Memory B cell (primary cell): Measurements from ENCODE around the gene SPTBN2.

ENCODE experiments used
- ATAC-seq: fragments of 150-1000 bp; cut with Tn5 transposase; 2 replicates; pipeline ENCODE4 v1.10.0; 2021; ENCODE audit warnings: low read depth, mild to moderate bottlenecking, moderate library complexity
- DNase-seq, 2 donors: peaks; one replicate each; pipeline ENCODE4 v3.0.0; 2022; ENCODE audit warnings: low spot score in 2 of 2
- H3K27ac Mint-ChIP-seq: one replicate; pipeline ENCODE4 v1.8.0; 2022; ENCODE audit warnings: mild to moderate bottlenecking, moderate library complexity, mixed read lengths
- H3K27me3 Mint-ChIP-seq: one replicate; pipeline ENCODE4 v1.8.0; 2022; ENCODE audit warnings: mixed read lengths
- H3K36me3 Mint-ChIP-seq: one replicate; pipeline ENCODE4 v1.8.0; 2022; ENCODE audit warnings: mild to moderate bottlenecking, mixed read lengths
- H3K4me1 Mint-ChIP-seq: one replicate; pipeline ENCODE4 v1.8.0; 2022; ENCODE audit warnings: mixed read lengths
- H3K4me3 Mint-ChIP-seq: one replicate; pipeline ENCODE4 v1.8.0; 2022; ENCODE audit warnings: mild to moderate bottlenecking, moderate library complexity, mixed read lengths
- H3K9me3 Mint-ChIP-seq: one replicate; pipeline ENCODE4 v1.8.0; 2022; ENCODE audit warnings: mixed read lengths

Gene SPTBN2

DNA sequence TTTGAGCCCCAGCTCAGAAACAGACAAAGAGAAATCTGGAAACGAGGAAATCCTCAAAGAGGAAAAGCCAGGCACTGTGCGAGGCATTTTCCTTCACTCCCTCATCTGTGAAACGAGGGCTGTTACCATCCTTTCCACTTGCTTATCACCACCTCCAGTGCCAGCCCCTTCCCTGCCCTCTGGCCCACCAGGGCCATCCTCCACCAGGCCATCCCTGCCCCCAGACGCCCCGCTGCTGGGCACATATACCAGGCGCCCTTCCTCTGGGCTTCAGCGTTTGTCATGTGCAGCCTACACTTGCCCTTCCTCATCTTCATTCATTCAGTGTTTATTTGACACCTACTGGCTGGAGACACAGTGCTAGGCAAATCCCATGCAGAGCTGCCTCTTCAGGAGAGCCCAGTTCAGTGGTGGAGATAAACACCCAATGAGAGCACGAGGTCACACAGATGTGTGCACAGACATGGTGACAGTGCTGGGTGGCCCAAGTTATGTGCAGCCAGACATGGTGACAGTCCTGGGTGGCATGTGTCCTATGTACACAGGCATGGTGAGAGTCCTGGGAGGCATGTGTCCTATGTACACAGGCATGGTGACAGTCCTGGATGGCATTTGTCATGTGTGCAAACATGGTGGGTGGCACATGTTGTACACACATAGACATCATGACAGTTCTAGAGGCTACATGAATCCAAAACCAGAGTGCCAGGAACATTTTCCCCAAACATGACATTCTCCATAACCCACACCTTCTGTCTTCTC, 9.7 kb downstream of the SPTBN2 start:
- H3K9me3 Mint-ChIP-seq, result no peaks in the 10 kb centered on the region
- H3K27me3 Mint-ChIP-seq, result peaks cover 14% of the 10 kb centered on the region
- DNase-seq (no peak), ATAC-seq (no peak)
- no peak overlapping the region for H3K27ac Mint-ChIP-seq
- no peaks in the 10 kb centered on the region for H3K4me1 Mint-ChIP-seq
- H3K4me3 Mint-ChIP-seq, result no peak overlapping the region
- no peaks in the 10 kb centered on the region for H3K36me3 Mint-ChIP-seq

- Mint-ChIP-seq H3K27ac (no peak overlapping the region), H3K9me3 (no peaks in the 10 kb centered on the region), H3K27me3 (peaks cover 20% of the 10 kb centered on the region), H3K4me1 (no peaks in the 10 kb centered on the region), H3K36me3 (no peaks in the 10 kb centered on the region), H3K4me3 (no peak overlapping the region)
- no peak for DNase-seq
- no peak for ATAC-seq
These were observed 10.6 kb downstream of the SPTBN2 start for GRCh38 chr11:66718320-66718971.

- DNase-seq, result no peak
- ATAC-seq, result no peak
- peaks cover 21% of the 10 kb centered on the region for H3K27me3 Mint-ChIP-seq
- no peaks in the 10 kb centered on the region for H3K4me1 Mint-ChIP-seq
- H3K27ac Mint-ChIP-seq, result no peak overlapping the region
- no peaks in the 10 kb centered on the region for H3K36me3 Mint-ChIP-seq
- H3K4me3 Mint-ChIP-seq, result no peak overlapping the region
- H3K9me3 Mint-ChIP-seq, result no peaks in the 10 kb centered on the region
These were observed 11.1 kb downstream of the SPTBN2 start for GRCh38 chr11:66717925-66718319.

DNA sequence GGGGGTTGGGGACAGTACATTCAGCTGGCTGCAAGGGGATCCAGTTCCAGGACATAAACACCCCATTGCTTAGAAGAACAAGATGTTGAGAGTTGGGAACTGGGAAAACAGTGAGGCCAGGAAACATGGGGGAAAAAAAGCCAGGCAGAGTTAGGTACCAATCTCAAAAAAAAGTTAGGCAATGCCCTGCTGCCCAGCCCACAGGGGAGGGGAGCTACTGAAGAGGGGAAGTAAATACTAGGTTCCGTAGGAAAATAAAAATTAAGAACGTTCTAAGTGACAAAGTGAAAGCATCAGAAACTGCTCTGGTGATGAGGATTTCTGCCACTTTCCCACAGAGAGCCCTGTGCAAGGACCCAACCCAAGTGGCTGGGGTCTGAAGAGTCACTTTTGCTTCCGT, 12.0 kb downstream of the SPTBN2 start:
- Mint-ChIP-seq H3K9me3 (no peaks in the 10 kb centered on the region), H3K36me3 (no peaks in the 10 kb centered on the region), H3K4me3 (no peak overlapping the region), H3K27me3 (peaks cover 21% of the 10 kb centered on the region), H3K4me1 (no peaks in the 10 kb centered on the region), H3K27ac (no peak overlapping the region)
- DNase-seq (no peak), ATAC-seq (no peak)

DNA sequence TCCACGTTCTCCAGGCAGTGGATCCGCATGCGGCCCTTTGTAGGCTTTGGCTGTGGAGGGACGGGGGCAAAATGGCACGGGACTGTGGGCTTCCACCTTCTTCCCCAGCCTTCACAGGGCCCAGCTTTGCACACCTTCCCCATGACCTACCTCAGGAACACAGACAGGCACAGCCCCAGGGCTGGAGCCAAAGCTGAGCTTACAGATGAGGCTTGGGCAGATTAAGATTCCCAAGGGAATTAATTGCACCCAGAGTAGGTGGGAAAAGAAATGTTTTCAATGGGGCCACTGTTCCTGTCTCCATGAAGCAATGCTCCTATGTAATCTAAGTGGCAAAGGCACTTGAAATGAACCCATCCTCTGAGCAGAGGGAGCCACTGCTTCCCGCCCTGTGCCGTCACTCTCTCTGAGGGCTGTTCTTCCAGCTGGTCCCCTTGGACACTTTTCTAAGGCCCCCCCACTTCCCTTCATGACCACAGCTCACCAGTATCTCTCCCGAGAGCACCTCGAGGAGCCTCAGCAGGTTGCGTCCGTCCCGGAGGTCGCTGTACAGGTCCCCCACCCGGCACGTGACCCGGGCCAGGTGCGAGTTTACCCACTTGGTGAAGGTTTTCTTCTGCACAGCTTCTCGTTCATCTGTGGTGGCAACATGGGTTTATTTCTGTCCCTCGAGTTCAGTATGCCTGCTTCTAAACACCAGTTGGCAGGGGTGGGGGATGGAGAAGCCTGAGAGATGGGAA, 13.5 kb downstream of the SPTBN2 start:
- H3K27me3 Mint-ChIP-seq, result peaks cover 23% of the 10 kb centered on the region
- H3K36me3 Mint-ChIP-seq, result no peaks in the 10 kb centered on the region
- H3K27ac Mint-ChIP-seq, result no peak overlapping the region
- H3K9me3 Mint-ChIP-seq, result no peaks in the 10 kb centered on the region
- no peaks in the 10 kb centered on the region for H3K4me1 Mint-ChIP-seq
- DNase-seq (no peak), ATAC-seq (no peak)
- no peak overlapping the region for H3K4me3 Mint-ChIP-seq

DNA sequence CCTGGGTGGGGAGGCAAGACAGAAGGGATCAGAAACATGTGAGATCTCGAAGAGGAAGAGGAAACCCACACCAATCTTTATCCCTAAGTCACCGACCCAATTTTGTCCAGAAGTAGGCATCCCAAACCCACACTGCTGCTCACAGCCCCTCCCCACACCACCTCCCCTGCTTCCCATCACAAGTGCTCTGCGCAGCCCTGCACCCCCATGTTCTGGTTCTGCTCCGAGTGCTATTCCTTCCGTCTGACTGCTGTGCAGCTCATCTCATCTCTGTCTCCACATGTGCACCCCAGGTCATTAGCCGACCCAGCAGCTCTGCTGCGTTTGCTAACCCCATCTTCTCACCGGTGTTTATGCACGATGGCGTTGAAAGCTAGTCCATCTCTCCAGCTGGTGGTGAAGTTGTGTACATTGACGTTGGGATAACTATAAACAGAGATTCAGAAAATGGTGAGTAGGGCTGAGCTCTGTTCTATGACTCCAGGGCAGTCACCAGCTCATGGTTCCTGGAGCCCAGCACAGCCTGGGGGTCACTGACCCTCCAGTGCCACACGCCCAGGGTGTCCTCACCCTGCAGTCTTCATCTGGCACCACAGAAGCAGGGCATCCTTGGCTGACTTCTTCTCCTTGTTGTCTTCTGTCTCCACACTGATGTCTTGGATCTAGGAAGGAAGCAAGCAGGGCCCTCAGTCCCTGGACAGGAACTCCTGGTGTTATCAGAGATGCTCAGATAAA, 15.1 kb downstream of the SPTBN2 start:
- Mint-ChIP-seq H3K36me3 (no peaks in the 10 kb centered on the region), H3K9me3 (no peaks in the 10 kb centered on the region), H3K27ac (no peak overlapping the region), H3K4me1 (no peaks in the 10 kb centered on the region), H3K4me3 (no peak overlapping the region), H3K27me3 (peaks cover 21% of the 10 kb centered on the region)
- DNase-seq (no peak), ATAC-seq (no peak)

DNA sequence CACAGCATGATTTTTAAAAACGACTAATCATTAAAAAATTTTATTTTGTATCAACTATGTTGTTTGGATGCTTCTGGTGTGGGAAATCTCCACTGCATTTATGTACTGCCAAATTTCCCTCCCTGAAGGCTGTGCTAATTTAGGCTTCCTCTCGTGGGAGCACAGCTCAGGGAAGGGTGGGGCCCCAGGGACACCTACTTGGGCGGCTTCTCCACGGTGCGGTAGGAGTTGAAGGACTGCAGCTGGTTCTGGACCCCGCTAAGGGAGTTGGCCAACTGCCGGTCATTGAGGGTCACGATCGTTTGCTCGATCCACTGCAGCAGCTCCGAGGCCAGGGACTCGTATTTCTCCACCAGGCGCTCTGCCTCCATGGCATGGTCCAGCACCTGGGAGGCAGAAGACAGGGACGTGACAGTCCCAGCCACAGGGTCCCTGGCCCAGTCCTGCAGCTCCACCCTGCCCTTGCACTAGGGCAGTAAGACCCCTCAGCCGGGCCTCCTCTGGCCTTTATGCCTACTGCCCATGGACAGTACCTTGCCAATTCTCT, 18.6 kb downstream of the SPTBN2 start:
- H3K27ac Mint-ChIP-seq, result no peak overlapping the region
- H3K4me1 Mint-ChIP-seq, result no peaks in the 10 kb centered on the region
- DNase-seq (no peak), ATAC-seq (no peak)
- peaks cover 14% of the 10 kb centered on the region for H3K27me3 Mint-ChIP-seq
- H3K9me3 Mint-ChIP-seq, result no peaks in the 10 kb centered on the region
- no peak overlapping the region for H3K4me3 Mint-ChIP-seq
- no peaks in the 10 kb centered on the region for H3K36me3 Mint-ChIP-seq

GRCh38 chr11:66708701-66709100, 20.3 kb downstream of the SPTBN2 start:
- ATAC-seq (no peak), DNase-seq (no peak)
- no peaks in the 10 kb centered on the region for H3K9me3 Mint-ChIP-seq
- no peaks in the 10 kb centered on the region for H3K36me3 Mint-ChIP-seq
- peaks cover 6% of the 10 kb centered on the region for H3K27me3 Mint-ChIP-seq
- no peak overlapping the region for H3K4me3 Mint-ChIP-seq
- H3K27ac Mint-ChIP-seq, result no peak overlapping the region
- H3K4me1 Mint-ChIP-seq, result no peaks in the 10 kb centered on the region

DNA sequence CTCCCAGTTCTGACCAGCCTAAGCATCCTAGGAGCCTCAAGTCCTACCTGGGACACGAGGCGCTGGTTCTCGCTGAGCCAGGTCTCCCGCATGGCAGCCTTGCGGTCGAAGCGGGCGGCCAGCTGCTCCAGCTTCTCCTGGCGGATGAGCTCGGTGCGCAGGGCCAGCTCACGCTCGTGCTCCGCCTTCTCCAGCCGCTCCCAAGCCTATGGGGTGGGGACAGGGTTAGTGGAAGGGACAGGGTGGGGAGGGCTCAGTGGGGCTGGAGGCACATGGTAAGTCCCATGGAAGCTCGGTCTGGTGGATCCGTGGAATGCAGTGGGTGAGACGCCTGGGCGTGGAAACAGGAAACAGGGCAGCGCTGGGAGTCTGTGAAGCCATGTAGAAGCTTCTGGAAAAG, 20.9 kb downstream of the SPTBN2 start:
- Mint-ChIP-seq H3K27me3 (peaks cover 3% of the 10 kb centered on the region), H3K36me3 (no peaks in the 10 kb centered on the region), H3K4me3 (no peak overlapping the region), H3K4me1 (no peaks in the 10 kb centered on the region), H3K9me3 (no peaks in the 10 kb centered on the region), H3K27ac (no peak overlapping the region)
- no peak for ATAC-seq
- no peak for DNase-seq

GRCh38 chr11:66707486-66707885, 21.5 kb downstream of the SPTBN2 start:
- DNase-seq, result no peak
- Mint-ChIP-seq H3K27ac (no peak overlapping the region), H3K4me3 (no peak overlapping the region), H3K9me3 (no peaks in the 10 kb centered on the region), H3K4me1 (no peaks in the 10 kb centered on the region), H3K27me3 (peaks cover 3% of the 10 kb centered on the region), H3K36me3 (no peaks in the 10 kb centered on the region)
- no peak for ATAC-seq

GRCh38 chr11:66706989-66707388, 22.0 kb downstream of the SPTBN2 start:
- no peak for DNase-seq
- no peak overlapping the region for H3K27ac Mint-ChIP-seq
- no peak overlapping the region for H3K4me3 Mint-ChIP-seq
- ATAC-seq, result no peak
- H3K27me3 Mint-ChIP-seq, result peaks cover 3% of the 10 kb centered on the region
- H3K9me3 Mint-ChIP-seq, result no peaks in the 10 kb centered on the region
- no peaks in the 10 kb centered on the region for H3K36me3 Mint-ChIP-seq
- no peaks in the 10 kb centered on the region for H3K4me1 Mint-ChIP-seq

DNA sequence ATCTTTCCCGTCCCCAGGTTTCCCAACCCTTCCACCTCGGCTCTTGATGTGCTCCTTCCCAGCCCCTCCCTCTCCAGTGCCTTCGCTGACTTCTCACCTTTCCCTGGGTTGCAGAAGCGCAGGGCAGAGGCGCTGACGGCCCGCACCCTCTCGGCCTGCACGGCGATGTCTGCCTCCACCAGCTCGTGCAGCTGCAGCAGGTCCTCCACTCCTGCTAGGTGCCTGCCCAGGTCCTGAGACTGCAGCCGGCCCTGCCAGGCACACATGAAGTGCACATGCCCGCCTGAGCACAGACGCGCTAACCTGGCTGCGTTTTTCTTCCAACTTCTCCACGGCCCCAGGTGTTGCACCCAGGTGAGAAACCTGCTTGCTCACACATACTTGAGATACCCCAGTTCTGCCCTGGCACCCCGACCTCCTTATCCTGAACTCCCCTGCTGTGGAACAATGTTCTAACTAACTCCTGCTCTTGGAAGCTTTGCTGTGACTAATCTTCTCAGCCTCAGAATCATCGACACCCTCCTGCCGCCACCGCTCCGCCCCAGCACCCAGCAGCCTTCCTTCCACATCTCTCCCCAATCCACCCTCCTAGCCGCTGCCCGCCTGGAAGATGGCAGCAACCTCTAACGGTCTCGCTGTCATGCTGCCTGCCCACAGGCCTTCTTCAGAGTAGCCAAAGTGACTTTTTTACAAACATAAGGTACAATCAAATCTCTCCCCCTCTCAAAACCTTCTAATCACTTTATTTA, 23.3 kb downstream of the SPTBN2 start:
- peaks cover 2% of the 10 kb centered on the region for H3K36me3 Mint-ChIP-seq
- no peak for ATAC-seq
- DNase-seq, result no peak
- no peak overlapping the region for H3K4me3 Mint-ChIP-seq
- H3K4me1 Mint-ChIP-seq, result no peaks in the 10 kb centered on the region
- H3K9me3 Mint-ChIP-seq, result no peaks in the 10 kb centered on the region
- H3K27me3 Mint-ChIP-seq, result peaks cover under 1% of the 10 kb centered on the region
- no peak overlapping the region for H3K27ac Mint-ChIP-seq

DNA sequence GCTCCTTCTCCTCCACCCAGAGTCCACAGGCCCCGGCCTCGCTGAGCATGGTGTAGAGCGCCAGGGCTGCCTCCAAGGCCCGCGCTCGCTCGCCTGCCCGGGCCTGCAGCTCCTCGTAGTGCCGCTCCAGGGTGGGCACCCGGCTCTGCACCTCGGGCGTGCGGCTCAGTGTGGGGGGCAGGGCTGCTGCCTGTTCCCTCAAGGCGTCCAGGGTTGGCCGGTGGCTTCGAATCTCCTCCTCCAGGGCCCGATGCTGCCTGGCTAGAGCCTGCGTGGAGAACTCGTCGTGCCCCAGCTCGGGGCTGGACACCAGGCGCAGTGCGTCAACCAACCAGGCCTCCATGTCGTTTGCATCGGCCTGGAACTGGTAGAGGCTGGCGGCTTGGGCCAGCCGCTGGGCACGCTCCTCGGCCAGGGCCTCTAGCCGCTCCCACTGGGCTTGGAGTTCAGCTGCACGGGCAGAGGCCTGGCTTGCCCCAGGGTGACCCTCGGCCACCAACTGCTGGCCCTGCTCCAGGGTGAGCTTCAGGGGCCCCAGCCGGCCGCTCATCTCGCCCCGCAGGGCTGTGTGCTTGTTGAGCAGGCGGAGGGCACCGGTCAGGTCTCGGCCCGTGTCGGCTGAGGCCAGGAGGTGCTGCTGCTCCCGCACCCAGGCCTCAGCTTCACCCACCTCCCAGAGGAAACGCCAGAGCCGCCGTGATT, 24.2 kb downstream of the SPTBN2 start:
- Mint-ChIP-seq H3K27me3 (no peaks in the 10 kb centered on the region), H3K27ac (no peak overlapping the region), H3K4me1 (no peaks in the 10 kb centered on the region), H3K4me3 (no peak overlapping the region), H3K36me3 (peaks cover 2% of the 10 kb centered on the region), H3K9me3 (peaks cover under 1% of the 10 kb centered on the region)
- DNase-seq (no peak), ATAC-seq (no peak)
